ENCODE results near the gene STIL.

DNA sequence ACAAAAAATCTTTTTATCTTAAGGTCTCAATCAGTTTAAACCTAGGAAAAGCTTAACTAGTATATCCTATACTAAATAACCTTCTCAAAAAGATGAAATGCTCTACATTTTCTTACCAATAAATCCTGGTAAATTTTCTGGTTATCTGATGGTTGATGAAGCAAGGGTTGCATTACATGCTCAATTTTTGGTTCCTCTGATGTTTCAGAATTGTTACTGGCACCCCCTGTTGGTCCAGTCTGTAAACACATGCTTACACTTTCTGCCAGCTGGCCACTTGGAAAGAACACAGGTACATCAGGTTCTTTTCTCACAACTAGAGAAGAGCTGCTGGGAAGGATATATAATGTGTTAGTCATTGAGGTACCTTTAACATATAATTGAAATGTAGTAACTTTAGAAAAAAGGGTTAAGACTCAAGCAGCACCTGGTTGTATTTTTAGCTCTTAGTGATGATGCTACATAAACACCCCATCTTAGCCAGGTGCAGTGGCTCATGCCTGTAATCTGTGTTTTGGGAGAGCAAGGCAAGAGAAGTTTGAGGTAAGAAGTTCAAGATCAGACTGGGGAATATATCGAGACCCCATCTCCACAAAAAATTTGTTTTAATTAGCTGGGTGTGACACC, 51.0 kb downstream of the STIL start:
- peak; percentile 56 for TF ChIP-seq CTCF (IDR thresholded peaks at IDR 0.05; ENCODE audit: low read depth, low read length)
- TF ChIP-seq POLR2A (IDR thresholded peaks at IDR 0.05; ENCODE audit: extremely low read depth, insufficient read length): no peak
- peak; percentile 36 for TF ChIP-seq MAX (IDR thresholded peaks at IDR 0.05; ENCODE audit: low read depth, low read length)
